A673 (cell line): ENCODE data around the gene GALC. TPM values are rescaled to one million over a fixed set of nuclear protein-coding genes. Genes with fewer than 3 reads are reported as not detected.

Source experiments
- BruUV-seq: library from RNA; stranded (reverse); fragments of 400-500 nt; replicated peaks from 2 replicates; lab custom pipeline; 2021; lab: Mats Ljungman, UMichigan
- CTCF ChIA-PET: fragments of 300-600 bp; sonication (Branson Sonifier 250); formaldehyde crosslinking; loops from one replicate; lab custom pipeline; 2022; ENCODE audit warnings: antibody characterized with exemption; lab: Charles Lee
- POLR2A ChIA-PET: fragments of 300-600 bp; sonication (Branson Sonifier 250); formaldehyde crosslinking; loops from one replicate; lab custom pipeline; 2022; ENCODE audit warnings: antibody characterized with exemption; ENCODE audit not compliant: low non-redundant PET; lab: Charles Lee
- DNase-seq: peaks from one replicate; pipeline ENCODE4 v3.0.0-alpha.2; 2015; ENCODE audit warnings: low spot score
- H3K27ac ChIP-seq: fragments of 200-600 bp; sonication (generic); 2 replicates; pipeline ENCODE4 v1.5.1; 2016; ENCODE audit warnings: mixed run types, low read depth, mild to moderate bottlenecking, mixed read lengths, antibody characterized with exemption, low read length; ENCODE audit not compliant: poor library complexity, severe bottlenecking
- H3K27me3 ChIP-seq: fragments of 200-600 bp; sonication (generic); replicated peaks from 2 replicates; pipeline ENCODE4 v1.6.1; 2017; ENCODE audit warnings: mixed run types, low read depth, mild to moderate bottlenecking, mixed read lengths, antibody characterized with exemption, low read length; ENCODE audit not compliant: insufficient read depth, poor library complexity
- H3K36me3 ChIP-seq: fragments of 200-600 bp; sonication (generic); 2 replicates; pipeline ENCODE4 v1.6.1; 2016; ENCODE audit warnings: mixed run types, mild to moderate bottlenecking, mixed read lengths, antibody characterized with exemption, low read length; ENCODE audit not compliant: insufficient read depth, poor library complexity, severe bottlenecking
- H3K4me1 ChIP-seq: fragments of 200-600 bp; sonication (generic); 2 replicates; pipeline ENCODE4 v1.6.1; 2017; ENCODE audit warnings: mixed run types, mild to moderate bottlenecking, mixed read lengths, antibody characterized with exemption, low read length; ENCODE audit not compliant: insufficient read depth, poor library complexity, severe bottlenecking
- H3K4me3 ChIP-seq: fragments of 200-600 bp; sonication (generic); 2 replicates; pipeline ENCODE4 v1.5.1; 2016; ENCODE audit warnings: low read depth, mixed run types, mild to moderate bottlenecking, mixed read lengths, low read length; ENCODE audit not compliant: poor library complexity, severe bottlenecking
- H3K9me3 ChIP-seq: fragments of 200-600 bp; sonication (generic); 2 replicates; pipeline ENCODE4 v1.6.1; 2016; ENCODE audit warnings: mixed run types, low read depth, mild to moderate bottlenecking, mixed read lengths, antibody characterized with exemption, low read length; ENCODE audit not compliant: poor library complexity, severe bottlenecking
- CTCF ChIP-seq: fragments of 300-800, 200-600 bp; sonication (generic); conservative IDR thresholded peaks from 2 replicates; pipeline ENCODE4 v1.5.1; 2017; ENCODE audit warnings: low read depth, mild to moderate bottlenecking, antibody characterized with exemption, low read length, moderate library complexity, mixed read lengths
- EZH2 ChIP-seq: fragments of 200-600 bp; sonication (generic); IDR thresholded peaks from 2 replicates; pipeline ENCODE4 v1.6.1; 2017; ENCODE audit warnings: borderline replicate concordance, low read depth, mild to moderate bottlenecking, mixed read lengths, antibody characterized with exemption, low read length; ENCODE audit not compliant: poor library complexity, severe bottlenecking
- intact Hi-C: fragments of 100-400 bp; cut with micrococcal nuclease; formaldehyde crosslinking; loops from one replicate; pipeline ENCODE4 v1.10.0; 2022; ENCODE audit not compliant: unreplicated experiment
- total RNA-seq: library from RNA; stranded (reverse); gene quantifications from 2 replicates; pipeline ENCODE4 v1.2.3, GENCODE V29; 2021

Gene GALC
- total RNA-seq, 1 experiment from 2014 or later: 11.5 TPM

GRCh38 chr14:87901236-87901635, 91.7 kb downstream of the GALC start:
- H3K9me3 ChIP-seq: no peaks in the 10 kb centered on the region
- intact Hi-C loops: no loop called here
- no peak overlapping the region for H3K27ac ChIP-seq
- ChIA-PET POLR2A (no interaction called here), CTCF (no interaction called here)
- no peaks in the 10 kb centered on the region for H3K36me3 ChIP-seq
- H3K4me3 ChIP-seq: no peak overlapping the region
- DNase-seq: no peak
- BruUV-seq: no TSS peak
- no peaks in the 10 kb centered on the region for H3K4me1 ChIP-seq
- no peak for TF ChIP-seq CTCF
- no peak for TF ChIP-seq EZH2
- no peaks in the 10 kb centered on the region for H3K27me3 ChIP-seq

GRCh38 chr14:87899228-87899627, 93.8 kb downstream of the GALC start:
- no peaks in the 10 kb centered on the region for H3K36me3 ChIP-seq
- no TSS peak for BruUV-seq
- POLR2A ChIA-PET: interaction anchor here (0.6 kb wide), 1 partner anchor 103 kb away, joined by 4 read pairs; no protein-coding TSS in a partner anchor
- no peak for DNase-seq
- intact Hi-C loops: loop anchor here (10.0 kb wide), 1 partner anchor 284 kb away; no protein-coding TSS in a partner anchor
- H3K4me1 ChIP-seq: no peaks in the 10 kb centered on the region
- H3K9me3 ChIP-seq: no peaks in the 10 kb centered on the region
- TF ChIP-seq CTCF: no peak
- no peak for TF ChIP-seq EZH2
- no peaks in the 10 kb centered on the region for H3K27me3 ChIP-seq
- CTCF ChIA-PET: no interaction called here
- H3K27ac ChIP-seq: no peak overlapping the region
- no peak overlapping the region for H3K4me3 ChIP-seq

- ChIA-PET CTCF (no interaction called here), POLR2A (no interaction called here)
- no peak overlapping the region for H3K4me3 ChIP-seq
- H3K27me3 ChIP-seq: no peaks in the 10 kb centered on the region
- no peaks in the 10 kb centered on the region for H3K9me3 ChIP-seq
- H3K4me1 ChIP-seq: no peaks in the 10 kb centered on the region
- intact Hi-C loops: loop anchor here (10.0 kb wide), 1 partner anchor 284 kb away; no protein-coding TSS in a partner anchor
- DNase-seq: no peak
- TF ChIP-seq EZH2 (no peak), CTCF (no peak)
- H3K36me3 ChIP-seq: no peaks in the 10 kb centered on the region
- no TSS peak for BruUV-seq
- no peak overlapping the region for H3K27ac ChIP-seq
Measured at GRCh38 chr14:87898301-87898700, 94.7 kb downstream of the GALC start.
